Ovary (tissue), 9 donors: ENCODE measurements around the gene STX1A. TPM values are rescaled to one million over a fixed set of nuclear protein-coding genes. Genes with fewer than 3 reads are reported as not detected.

Experiments used
- DNase-seq, 5 donors: peaks; one replicate each; pipeline ENCODE4 v3.0.0-alpha.2; 2019 to 2020
- H3K27ac ChIP-seq, 2 donors: fragments of 200-600 bp; one replicate each; pipeline versions ENCODE4 v1.5.1 to v1.8.0; 2019 to 2022
- H3K27me3 ChIP-seq: fragments of 200-600 bp; one replicate; pipeline ENCODE4 v1.8.0; 2022
- H3K36me3 ChIP-seq: fragments of 200-600 bp; sonication (generic); one replicate; pipeline ENCODE4 v1.5.1; 2019
- H3K4me1 ChIP-seq: one replicate; pipeline ENCODE4 v1.8.1; 2013; ENCODE audit warnings: mild to moderate bottlenecking, moderate library complexity; ENCODE audit not compliant: insufficient read depth
- H3K4me3 ChIP-seq: fragments of 200-600 bp; sonication (generic); one replicate; pipeline ENCODE4 v1.5.1; 2017
- H3K9me3 ChIP-seq, 2 donors: fragments of 200-600 bp in 1 of 2; sonication (generic) in 1 of 2; one replicate each; pipeline versions ENCODE4 v1.5.1 to v1.8.1; 2013 to 2019; ENCODE audit warnings: mild to moderate bottlenecking in 1 of 2, moderate library complexity in 1 of 2
- EP300 ChIP-seq: sonication (generic); formaldehyde crosslinking; IDR thresholded peaks from one replicate; pipeline ENCODE4 v1.6.1; 2017; ENCODE audit warnings: antibody characterized with exemption
- POLR2A ChIP-seq: fragments of 450-650 bp; IDR thresholded peaks from one replicate; pipeline ENCODE4 v1.6.1; 2017; ENCODE audit warnings: antibody characterized with exemption, mild to moderate bottlenecking, moderate library complexity
- WGBS, 3 donors: extraction: QIAGEN DNeasy Blood & Tissue Kit in 1 of 3; methylation state at CpG; one replicate each; pipeline versions ENCODE4 v1.1.5 to v1.1.7; 2013 to 2017; 5-methylcytosine and 5-hydroxymethylcytosine counted together
- intact Hi-C, 4 donors: fragments of 100-400 bp; cut with DNase I; formaldehyde crosslinking; loops; one replicate each; pipeline versions ENCODE4 v1.11.0 to v1.15.1; 2022 to 2023
- polyA plus RNA-seq, 2 donors: library from polyadenylated mRNA; stranded (reverse); fragments of 200-250 nt in 1 of 2; fragments of 350-450 nt in 1 of 2; fragmentation: Illumina TruSeq in 1 of 2; extraction: RNeasy Lipid Tissue Mini Kit (QIAGEN cat#74804) in 1 of 2; gene quantifications; one replicate each; pipeline ENCODE4 v1.2.3, GENCODE V29; 2013 to 2014
- total RNA-seq, 7 donors: library from RNA; depleted of rRNA in 2 of 7; stranded (reverse); fragments of >200 nt in 2 of 7; fragmentation: NEBNext Ultra II Directional in 3 of 7; extraction: Animal tissue kit (Norgen Biotek cat#: 25700) in 3 of 7; gene quantifications; one replicate each; pipeline versions ENCODE4 v1.1.0 to v1.2.4, GENCODE V29; 2016 to 2023
- TF ChIP-seq, protein P1 (sequence below), 3 donors: fragments of 450-650 bp in 2 of 3; fragments of 200-600 bp in 1 of 3; IDR thresholded peaks; one replicate each; pipeline versions ENCODE4 v1.5.1 to v1.8.0; 2016 to 2022; ENCODE audit warnings: antibody characterized with exemption in 3 of 3, mild to moderate bottlenecking in 1 of 3
- donor health status: DM: no; HTN: no; CAD: no; lungs with moderate emphysema.
- donor health status: DM: no; HTN: no; CAD: no.
- donor health status: Bipolar disorder and iron deficiency.
- donor health status: DM: yes; HTN: yes; CAD: no.
- donor health status: DM: no; HTN: no; CAD: no.
- donor health status: DM: yes; HTN: yes; CAD: no.

The STX1A gene
- total and polyA plus RNA-seq, 9 donors = 1.6 to 11.3 (median 6.4) TPM

DNA sequence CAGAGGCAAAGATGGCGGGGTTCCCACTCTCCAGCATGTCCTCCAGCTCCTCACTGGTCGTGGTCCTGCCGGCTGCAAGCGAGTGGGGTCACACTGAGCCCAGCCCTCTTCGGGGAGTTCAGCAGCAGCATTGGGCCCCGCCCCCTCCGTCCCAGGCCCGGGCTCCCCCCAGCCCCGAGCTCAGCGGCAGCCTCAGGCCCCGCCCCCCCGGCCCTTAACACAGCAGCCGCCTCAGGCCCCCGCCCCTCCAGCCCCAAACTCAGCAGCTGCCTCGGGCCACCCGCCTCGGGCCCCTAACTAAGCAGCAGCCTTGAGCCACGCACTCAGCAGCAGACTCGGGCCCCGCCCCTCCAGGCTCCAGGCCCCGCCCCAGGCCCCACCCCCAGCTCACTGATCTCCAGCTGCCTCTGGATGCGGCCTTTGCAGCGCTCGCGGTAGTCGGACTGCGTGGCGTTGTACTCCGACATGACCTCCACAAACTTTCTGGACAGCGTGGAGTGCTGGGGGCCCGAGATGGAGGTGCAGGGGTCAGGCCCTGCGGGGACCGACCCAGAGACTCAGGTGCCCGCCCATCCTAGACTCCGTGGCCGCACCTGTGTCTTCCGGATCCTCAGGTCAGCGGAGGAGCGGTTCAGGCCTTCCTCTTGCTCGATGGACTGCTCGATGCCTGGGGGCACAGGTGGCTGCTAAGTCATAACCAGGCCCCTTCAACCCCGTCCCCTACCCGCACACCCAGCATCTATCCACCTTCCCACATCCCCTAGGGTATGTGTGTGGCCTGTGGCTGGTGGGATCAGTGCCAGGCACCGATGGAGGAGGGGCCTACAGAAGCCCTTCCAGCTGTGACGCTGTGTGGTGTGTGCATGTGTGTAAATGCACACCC lies 15.5 kb downstream of the STX1A start:
- intact Hi-C loops = no loop called here
- H3K36me3 ChIP-seq = no peaks in the 10 kb centered on the region
- DNase-seq = peak; percentile 78 to 86 (median 80)
- H3K9me3 ChIP-seq = no peaks in the 10 kb centered on the region
- H3K27ac ChIP-seq = peak overlapping the region in 1 of 2 donors; percentile 73
- TF ChIP-seq, protein P1, sequence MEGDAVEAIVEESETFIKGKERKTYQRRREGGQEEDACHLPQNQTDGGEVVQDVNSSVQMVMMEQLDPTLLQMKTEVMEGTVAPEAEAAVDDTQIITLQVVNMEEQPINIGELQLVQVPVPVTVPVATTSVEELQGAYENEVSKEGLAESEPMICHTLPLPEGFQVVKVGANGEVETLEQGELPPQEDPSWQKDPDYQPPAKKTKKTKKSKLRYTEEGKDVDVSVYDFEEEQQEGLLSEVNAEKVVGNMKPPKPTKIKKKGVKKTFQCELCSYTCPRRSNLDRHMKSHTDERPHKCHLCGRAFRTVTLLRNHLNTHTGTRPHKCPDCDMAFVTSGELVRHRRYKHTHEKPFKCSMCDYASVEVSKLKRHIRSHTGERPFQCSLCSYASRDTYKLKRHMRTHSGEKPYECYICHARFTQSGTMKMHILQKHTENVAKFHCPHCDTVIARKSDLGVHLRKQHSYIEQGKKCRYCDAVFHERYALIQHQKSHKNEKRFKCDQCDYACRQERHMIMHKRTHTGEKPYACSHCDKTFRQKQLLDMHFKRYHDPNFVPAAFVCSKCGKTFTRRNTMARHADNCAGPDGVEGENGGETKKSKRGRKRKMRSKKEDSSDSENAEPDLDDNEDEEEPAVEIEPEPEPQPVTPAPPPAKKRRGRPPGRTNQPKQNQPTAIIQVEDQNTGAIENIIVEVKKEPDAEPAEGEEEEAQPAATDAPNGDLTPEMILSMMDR (IDR thresholded peaks at IDR 0.05) = no peak
- TF ChIP-seq POLR2A = no peak
- no peak for TF ChIP-seq EP300
- H3K4me3 ChIP-seq = peak overlapping the region; percentile 28
- 16 to 39% (median 27%) methylated on average over 28 to 45 of the region's 45 CpGs for WGBS, 3 donors
- H3K4me1 ChIP-seq = peaks cover 12% of the 10 kb centered on the region
- no peaks in the 10 kb centered on the region for H3K27me3 ChIP-seq

DNA sequence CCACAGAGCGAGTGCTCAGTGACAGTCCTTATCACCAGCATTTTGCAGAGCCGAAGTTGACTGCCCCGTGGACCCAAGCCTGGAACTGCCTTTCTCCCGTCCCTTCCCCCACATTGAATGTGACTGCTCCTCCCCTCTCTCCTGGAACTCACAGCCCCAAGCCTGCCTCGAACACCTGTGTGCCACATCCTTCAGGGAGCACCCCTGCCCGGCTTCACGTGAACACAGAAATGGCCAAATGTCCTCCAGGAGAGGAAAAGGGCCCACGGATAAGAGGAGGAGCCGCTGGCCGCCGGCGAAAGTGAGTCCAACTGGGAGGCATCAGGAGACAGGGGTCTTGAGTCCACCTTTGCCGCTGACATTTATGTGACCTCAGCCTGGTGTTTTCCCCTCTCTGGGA lies 16.2 kb downstream of the STX1A start:
- TF ChIP-seq EP300 = no peak
- TF ChIP-seq, protein P1 (IDR thresholded peaks at IDR 0.05) = no peak
- no peak for TF ChIP-seq POLR2A
- H3K36me3 ChIP-seq = no peaks in the 10 kb centered on the region
- WGBS, 3 donors = 61 to 71% (median 67%) methylated on average over 13 of the region's 13 CpGs
- intact Hi-C loops = no loop called here
- peak in 1 of 5 donors; percentile 50 for DNase-seq
- H3K4me1 ChIP-seq = peaks cover 12% of the 10 kb centered on the region
- no peaks in the 10 kb centered on the region for H3K9me3 ChIP-seq
- no peaks in the 10 kb centered on the region for H3K27me3 ChIP-seq
- H3K27ac ChIP-seq = peak overlapping the region in 1 of 2 donors; percentile 64
- H3K4me3 ChIP-seq = peak overlapping the region; percentile 28

DNA sequence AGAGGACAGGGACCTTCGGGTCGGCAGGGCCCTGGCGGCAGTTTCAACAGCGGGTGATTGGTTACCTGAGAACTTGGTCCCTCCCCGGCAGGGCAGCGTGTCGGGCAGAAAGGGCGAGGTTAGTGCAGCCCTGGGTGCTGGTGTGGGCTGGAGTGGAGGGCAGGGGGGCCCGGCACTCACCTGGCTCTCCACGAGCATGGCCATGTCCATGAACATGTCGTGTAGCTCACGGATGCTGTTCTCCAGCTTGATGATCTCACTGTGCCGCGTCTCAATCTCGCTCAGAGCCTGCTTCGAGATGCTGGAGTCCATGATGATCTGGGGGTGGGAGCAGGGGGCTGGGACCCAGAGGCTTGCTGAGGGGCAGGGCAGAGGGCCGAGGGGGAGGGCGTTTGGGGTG lies 16.8 kb downstream of the STX1A start:
- DNase-seq = no peak
- H3K36me3 ChIP-seq = no peaks in the 10 kb centered on the region
- 89 to 91% (median 90%) methylated on average over 18 of the region's 18 CpGs for WGBS, 3 donors

DNA sequence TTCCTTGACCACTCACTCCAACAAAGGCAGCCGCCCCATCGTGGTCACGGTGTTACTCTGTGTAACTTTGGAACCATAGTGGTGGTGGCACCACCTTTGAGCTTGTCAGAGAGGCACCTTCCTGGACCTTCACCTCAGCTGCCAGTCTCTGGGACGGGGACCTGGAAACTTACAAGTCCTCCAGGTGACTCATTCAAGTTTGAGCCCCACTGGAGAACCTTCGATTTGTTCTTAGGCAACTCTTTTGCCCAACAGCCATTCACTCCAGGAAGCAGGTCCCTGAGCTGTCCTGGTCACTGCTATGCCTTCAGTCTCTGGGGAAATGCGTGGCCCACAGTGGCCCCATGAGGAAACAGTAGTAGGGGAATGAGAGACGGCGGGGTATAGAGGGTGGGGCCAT lies 17.2 kb downstream of the STX1A start:
- Histone ChIP-seq H3K4me1 (peaks cover 12% of the 10 kb centered on the region), H3K27me3 (no peaks in the 10 kb centered on the region), H3K9me3 (no peaks in the 10 kb centered on the region), H3K27ac (no peak overlapping the region), H3K36me3 (no peaks in the 10 kb centered on the region), H3K4me3 (no peak overlapping the region)
- 77 to 86% (median 82%) methylated on average over 8 of the region's 8 CpGs for WGBS, 3 donors
- intact Hi-C loops = no loop called here
- no peak for DNase-seq
- TF ChIP-seq, protein P1 (IDR thresholded peaks at IDR 0.05) = no peak
- TF ChIP-seq EP300 (no peak), POLR2A (no peak)

More for the DNA sequence above, 16.8 kb downstream of the STX1A start:
- TF ChIP-seq, protein P1 (IDR thresholded peaks at IDR 0.05) = no peak
- TF ChIP-seq EP300 (no peak), POLR2A (no peak)
- Histone ChIP-seq H3K27ac (no peak overlapping the region), H3K4me3 (no peak overlapping the region), H3K9me3 (no peaks in the 10 kb centered on the region), H3K4me1 (peaks cover 12% of the 10 kb centered on the region), H3K27me3 (no peaks in the 10 kb centered on the region)
- intact Hi-C loops = no loop called here
